ENCODE measurements around the gene NAGK. TPM values are rescaled to one million over a fixed set of nuclear protein-coding genes. Genes with fewer than 3 reads are reported as not detected.
A peak's percentile ranks its signal among the peaks of the same experiment; 100 is the strongest.

NAGK gene
- polyA plus RNA-seq, 3 donors = 546 to 789 (median 690) TPM

DNA sequence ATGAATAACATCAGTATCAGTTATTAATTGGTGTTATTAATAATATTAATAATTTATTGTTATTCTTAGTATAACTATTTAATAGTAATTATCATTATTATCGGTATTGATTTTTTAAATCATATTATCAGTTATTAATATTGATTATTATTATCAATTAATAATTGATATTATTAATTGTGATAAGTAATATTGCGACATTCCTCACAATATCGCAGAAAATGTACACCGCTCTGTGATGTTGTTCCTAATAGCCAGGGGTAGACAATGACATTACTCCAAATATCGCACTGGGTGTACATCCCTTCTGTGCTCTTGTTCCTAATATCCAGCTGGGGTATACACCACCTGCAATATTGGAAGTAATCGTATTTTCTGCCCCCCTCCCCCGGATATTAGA is 23.3 kb upstream of the NAGK start:
- Histone ChIP-seq H3K27me3 (ENCODE audit: control insufficient read depth in 2 of 2, insufficient read depth in 2 of 2, low read length in 2 of 2) (no peaks in the 10 kb centered on the region), H4K20me1 (ENCODE audit: insufficient read depth, low read length) (no peaks in the 10 kb centered on the region), H3K27ac (ENCODE audit: low read depth in 1 of 2, low read length in 2 of 2) (no peak overlapping the region), H3K79me2 (ENCODE audit: insufficient read depth, low read length) (no peaks in the 10 kb centered on the region), H3K36me3 (replicated peaks in 1 of 2; ENCODE audit: control insufficient read depth in 1 of 2, insufficient read depth in 2 of 2, low read length in 2 of 2) (no peaks in the 10 kb centered on the region), H3K4me2 (replicated peaks; ENCODE audit: extremely low read depth, low read length, poor library complexity, severe bottlenecking) (no peak overlapping the region), H2AFZ (ENCODE audit: insufficient read depth, low read depth, low read length, poor library complexity, severe bottlenecking) (no peak overlapping the region), H3K4me1 (ENCODE audit: control insufficient read depth in 1 of 2, insufficient read depth in 2 of 2, low read length in 2 of 2) (peaks cover 15 to 16% of the 10 kb centered on the region in 2 donors), H3K9ac (ENCODE audit: insufficient read depth, low read length, poor library complexity, severe bottlenecking) (no peak overlapping the region), H3K4me3 (replicated peaks in 1 of 3; ENCODE audit: low read depth in 2 of 3, low read length in 3 of 3) (no peak overlapping the region), H3K9me3 (replicated peaks in 1 of 2; ENCODE audit: control insufficient read depth in 1 of 2, insufficient read depth in 1 of 2, low read length in 2 of 2) (no peaks in the 10 kb centered on the region)
- peaks cover 21% of the 10 kb centered on the region for H3K4me1 Mint-ChIP-seq
- no peak overlapping the region for H3K27ac Mint-ChIP-seq
- TF ChIP-seq, protein P1, sequence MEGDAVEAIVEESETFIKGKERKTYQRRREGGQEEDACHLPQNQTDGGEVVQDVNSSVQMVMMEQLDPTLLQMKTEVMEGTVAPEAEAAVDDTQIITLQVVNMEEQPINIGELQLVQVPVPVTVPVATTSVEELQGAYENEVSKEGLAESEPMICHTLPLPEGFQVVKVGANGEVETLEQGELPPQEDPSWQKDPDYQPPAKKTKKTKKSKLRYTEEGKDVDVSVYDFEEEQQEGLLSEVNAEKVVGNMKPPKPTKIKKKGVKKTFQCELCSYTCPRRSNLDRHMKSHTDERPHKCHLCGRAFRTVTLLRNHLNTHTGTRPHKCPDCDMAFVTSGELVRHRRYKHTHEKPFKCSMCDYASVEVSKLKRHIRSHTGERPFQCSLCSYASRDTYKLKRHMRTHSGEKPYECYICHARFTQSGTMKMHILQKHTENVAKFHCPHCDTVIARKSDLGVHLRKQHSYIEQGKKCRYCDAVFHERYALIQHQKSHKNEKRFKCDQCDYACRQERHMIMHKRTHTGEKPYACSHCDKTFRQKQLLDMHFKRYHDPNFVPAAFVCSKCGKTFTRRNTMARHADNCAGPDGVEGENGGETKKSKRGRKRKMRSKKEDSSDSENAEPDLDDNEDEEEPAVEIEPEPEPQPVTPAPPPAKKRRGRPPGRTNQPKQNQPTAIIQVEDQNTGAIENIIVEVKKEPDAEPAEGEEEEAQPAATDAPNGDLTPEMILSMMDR (IDR thresholded peaks at IDR 0.05) = no peak
- peaks cover 0 to 3% (median 0%) of the 10 kb centered on the region in 7 donors for H3K9me3 Mint-ChIP-seq
- WGBS (ENCODE audit: insufficient coverage) = 100% methylated on average over 2 of the region's 7 CpGs
- H3K36me3 Mint-ChIP-seq = peaks cover 0 to 3% of the 10 kb centered on the region in 2 donors
- intact Hi-C loops (cut with micrococcal nuclease) = no loop called here
- H3K4me3 Mint-ChIP-seq = no peak overlapping the region
- peaks cover 0 to 1% (median 0%) of the 10 kb centered on the region in 3 donors for H3K27me3 Mint-ChIP-seq (ENCODE audit: low read depth in 3 of 3)
- no peak for DNase-seq

DNA sequence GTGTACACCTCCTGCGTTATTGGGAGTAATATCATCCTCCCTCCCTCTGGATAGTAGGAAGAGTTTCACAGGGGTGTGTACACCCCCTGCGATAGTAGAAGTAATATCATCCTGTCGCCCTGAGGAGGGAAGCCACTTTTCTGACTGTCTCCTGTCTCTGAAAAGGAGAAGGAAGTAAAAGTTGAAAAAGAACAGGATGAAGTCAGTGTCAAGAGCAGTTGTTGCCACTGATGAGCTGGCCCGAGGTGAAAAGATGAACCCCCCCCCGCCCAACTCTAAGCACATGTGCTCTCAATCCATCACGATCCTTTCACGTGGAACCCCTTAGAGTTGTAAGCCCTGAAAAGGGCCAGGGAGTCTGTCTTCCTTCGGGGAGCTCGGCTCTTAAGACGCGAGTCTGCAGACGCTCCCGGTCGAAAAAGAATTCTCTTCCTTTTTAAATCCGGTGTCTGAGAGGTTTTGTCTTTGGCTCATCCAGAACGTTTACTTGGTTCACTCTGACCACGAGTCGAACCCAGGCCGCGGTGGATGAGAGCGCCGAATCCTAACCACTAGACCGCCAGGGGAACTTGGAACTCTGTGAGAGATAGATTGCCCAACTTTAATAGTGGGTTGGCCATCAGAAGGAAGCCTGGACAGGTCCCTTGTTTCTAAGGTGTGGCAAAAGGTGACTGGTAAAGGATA is 22.4 kb upstream of the NAGK start:
- Histone ChIP-seq H3K9me3 (replicated peaks in 1 of 2; ENCODE audit: control insufficient read depth in 1 of 2, insufficient read depth in 1 of 2, low read length in 2 of 2) (no peaks in the 10 kb centered on the region), H3K4me1 (ENCODE audit: control insufficient read depth in 1 of 2, insufficient read depth in 2 of 2, low read length in 2 of 2) (peaks cover 15 to 16% of the 10 kb centered on the region in 2 donors), H2AFZ (ENCODE audit: insufficient read depth, low read depth, low read length, poor library complexity, severe bottlenecking) (peak overlapping the region; percentile 57), H3K36me3 (replicated peaks in 1 of 2; ENCODE audit: control insufficient read depth in 1 of 2, insufficient read depth in 2 of 2, low read length in 2 of 2) (no peaks in the 10 kb centered on the region), H3K9ac (ENCODE audit: insufficient read depth, low read length, poor library complexity, severe bottlenecking) (no peak overlapping the region), H4K20me1 (ENCODE audit: insufficient read depth, low read length) (no peaks in the 10 kb centered on the region), H3K4me3 (replicated peaks in 1 of 3; ENCODE audit: low read depth in 2 of 3, low read length in 3 of 3) (peak overlapping the region in 1 of 3 experiments; percentile 27), H3K79me2 (ENCODE audit: insufficient read depth, low read length) (no peaks in the 10 kb centered on the region), H3K27ac (ENCODE audit: low read depth in 1 of 2, low read length in 2 of 2) (peak overlapping the region; percentile 22 to 38), H3K4me2 (replicated peaks; ENCODE audit: extremely low read depth, low read length, poor library complexity, severe bottlenecking) (peak overlapping the region; percentile 62), H3K27me3 (ENCODE audit: control insufficient read depth in 2 of 2, insufficient read depth in 2 of 2, low read length in 2 of 2) (no peaks in the 10 kb centered on the region)
- intact Hi-C loops (cut with micrococcal nuclease) = no loop called here
- TF ChIP-seq, protein P1 (IDR thresholded peaks at IDR 0.05) = no peak
- DNase-seq = peak in 2 of 3 donors; percentile 44 to 59
- H3K4me3 Mint-ChIP-seq = peak overlapping the region; percentile 70 to 83
- peaks cover 0 to 3% of the 10 kb centered on the region in 2 donors for H3K36me3 Mint-ChIP-seq
- H3K27ac Mint-ChIP-seq = peak overlapping the region; percentile 66 to 94 (median 81)
- no CpG with 5 or more reads among the region's 23 CpGs for whole genome bisulfite sequencing (ENCODE audit: insufficient coverage)
- peaks cover 21% of the 10 kb centered on the region for H3K4me1 Mint-ChIP-seq
- H3K9me3 Mint-ChIP-seq = peaks cover 0 to 3% (median 0%) of the 10 kb centered on the region in 7 donors
- peaks cover 0 to 1% (median 0%) of the 10 kb centered on the region in 3 donors for H3K27me3 Mint-ChIP-seq (ENCODE audit: low read depth in 3 of 3)
